Aortic smooth muscle cell (primary cell): ENCODE data around the gene ZNF225. TPM values are rescaled to one million over a fixed set of nuclear protein-coding genes. Genes with fewer than 3 reads are reported as not detected.

Experiments used
- total RNA-seq: library from RNA; depleted of rRNA; stranded (reverse); fragments of >200 nt; gene quantifications from 2 replicates; pipeline ENCODE4 v1.2.3, GENCODE V29; 2014

The ZNF225 gene
- 7.1 and 7.8 TPM in 2 replicates for total RNA-seq

DNA sequence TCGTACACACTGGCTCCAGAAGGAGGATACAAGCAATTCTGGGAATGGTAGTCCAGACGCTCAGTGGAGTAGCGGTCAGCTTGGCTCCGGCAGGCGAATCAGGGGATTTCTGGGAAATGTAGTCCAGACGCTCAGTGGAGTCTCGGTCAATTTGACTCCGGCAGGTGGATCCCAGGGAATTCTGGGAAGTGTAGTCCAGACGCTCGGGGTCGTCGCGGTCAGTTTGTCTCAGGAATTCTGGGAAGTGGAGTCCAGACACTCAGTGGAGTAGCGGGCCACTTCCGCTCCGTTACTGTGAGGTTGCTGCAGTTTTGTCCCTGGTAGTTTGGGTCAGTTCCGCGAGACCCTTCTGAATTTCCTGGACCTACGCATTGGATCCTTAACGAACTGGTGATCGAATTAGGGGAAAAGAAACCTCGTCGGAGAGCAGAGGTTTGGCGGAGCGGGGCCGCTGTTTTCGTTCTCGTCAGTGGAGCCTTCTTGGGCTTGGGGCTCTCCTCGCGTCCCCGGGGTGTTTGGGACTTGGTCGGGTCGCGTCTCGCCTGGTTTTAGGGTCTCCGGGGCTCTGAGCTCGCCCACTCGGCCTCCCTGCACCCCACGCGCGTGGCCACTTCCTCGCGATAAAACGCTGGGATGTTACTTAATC lies at the start of gene ZNF225:
Gene ZNF225 (plus strand): TSS at position 262 of the 646 bp plus-strand sequence. CDS start 2,429 bp downstream, outside the sequence.

DNA sequence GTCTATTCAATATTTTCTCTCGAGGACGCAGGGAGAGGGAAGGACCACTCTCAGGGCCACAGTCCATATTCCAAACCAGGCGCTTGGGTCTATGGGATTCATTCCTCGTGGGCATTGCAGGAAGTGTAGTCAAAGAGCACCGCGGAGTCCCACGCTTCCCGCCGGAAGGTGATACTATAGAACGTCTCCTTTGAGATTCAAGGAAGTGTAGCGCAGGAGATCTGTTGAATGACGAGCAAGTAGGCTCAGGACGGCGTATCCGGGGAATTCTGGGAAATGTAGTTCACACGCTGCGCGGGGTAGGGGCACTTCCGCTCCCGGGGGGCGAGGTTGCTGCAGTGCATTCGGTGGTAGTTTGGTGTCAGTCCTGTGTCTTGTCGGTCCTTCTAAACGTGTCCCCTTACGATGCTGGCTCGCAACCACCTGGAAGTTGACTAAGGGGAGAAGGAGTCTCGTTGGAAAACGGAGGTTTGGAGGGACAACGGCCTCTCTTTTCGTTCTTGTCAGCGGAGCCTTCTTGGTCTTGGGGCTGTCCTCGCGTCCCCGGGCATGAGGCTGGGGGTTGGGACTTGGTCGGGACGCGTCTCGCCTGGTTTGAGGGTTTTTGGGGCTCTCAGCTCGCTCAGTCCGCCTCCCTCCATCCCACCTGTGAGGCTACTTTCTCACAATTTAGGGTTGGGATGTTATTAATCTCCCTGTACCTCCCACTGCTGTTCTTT lies 41.2 kb upstream of the ZNF225 start, which contains the start of gene ZNF284:
Gene ZNF284 (plus strand): TSS at position 336 of the 719 bp plus-strand sequence. CDS start 4,231 bp downstream, outside the sequence.

DNA sequence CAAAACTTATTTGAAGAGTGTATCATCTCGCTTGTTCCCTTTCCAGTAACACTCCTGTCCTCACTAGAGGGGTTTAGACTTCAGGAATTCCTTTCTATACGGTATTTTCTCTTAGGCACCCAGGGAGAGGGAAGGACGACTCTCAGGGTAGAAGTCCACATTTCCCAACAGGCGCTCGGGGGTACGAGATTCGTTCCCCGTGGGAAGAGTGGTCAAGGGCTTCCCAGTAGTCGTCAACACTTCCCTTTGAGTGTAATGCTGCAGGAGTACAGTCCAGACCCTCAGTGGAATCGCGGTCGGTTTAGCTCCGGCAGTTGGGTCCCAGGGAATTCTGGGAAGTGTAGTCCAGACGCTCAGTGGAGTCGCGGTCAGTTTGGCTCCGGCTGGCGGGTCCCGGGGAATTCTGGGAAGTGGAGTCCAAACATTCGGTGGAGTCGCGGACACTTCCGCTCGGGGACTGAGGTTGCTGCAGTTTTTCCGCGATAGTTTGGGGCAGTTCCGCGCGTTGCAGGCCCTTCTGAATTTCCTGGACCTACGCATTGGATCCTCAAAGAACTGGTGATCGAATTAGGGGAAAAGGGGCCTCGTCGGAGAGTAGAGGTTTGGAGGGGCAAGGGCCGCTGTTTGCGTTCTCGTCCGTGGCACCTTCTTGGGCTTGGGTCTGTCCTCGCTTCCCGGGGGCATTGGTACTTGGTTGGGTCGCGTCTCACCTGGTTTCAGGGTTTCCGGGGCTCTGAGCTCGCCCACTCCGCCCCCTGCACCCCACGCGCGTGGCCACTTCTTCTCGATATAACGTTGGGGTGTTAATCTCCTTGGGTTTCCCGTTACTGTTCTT lies 19.1 kb upstream of the ZNF225 start, which contains the start of gene ZNF224:
Gene ZNF224 (plus strand): TSS at position 431 of the 835 bp plus-strand sequence. CDS start 3,513 bp downstream, outside the sequence.

DNA sequence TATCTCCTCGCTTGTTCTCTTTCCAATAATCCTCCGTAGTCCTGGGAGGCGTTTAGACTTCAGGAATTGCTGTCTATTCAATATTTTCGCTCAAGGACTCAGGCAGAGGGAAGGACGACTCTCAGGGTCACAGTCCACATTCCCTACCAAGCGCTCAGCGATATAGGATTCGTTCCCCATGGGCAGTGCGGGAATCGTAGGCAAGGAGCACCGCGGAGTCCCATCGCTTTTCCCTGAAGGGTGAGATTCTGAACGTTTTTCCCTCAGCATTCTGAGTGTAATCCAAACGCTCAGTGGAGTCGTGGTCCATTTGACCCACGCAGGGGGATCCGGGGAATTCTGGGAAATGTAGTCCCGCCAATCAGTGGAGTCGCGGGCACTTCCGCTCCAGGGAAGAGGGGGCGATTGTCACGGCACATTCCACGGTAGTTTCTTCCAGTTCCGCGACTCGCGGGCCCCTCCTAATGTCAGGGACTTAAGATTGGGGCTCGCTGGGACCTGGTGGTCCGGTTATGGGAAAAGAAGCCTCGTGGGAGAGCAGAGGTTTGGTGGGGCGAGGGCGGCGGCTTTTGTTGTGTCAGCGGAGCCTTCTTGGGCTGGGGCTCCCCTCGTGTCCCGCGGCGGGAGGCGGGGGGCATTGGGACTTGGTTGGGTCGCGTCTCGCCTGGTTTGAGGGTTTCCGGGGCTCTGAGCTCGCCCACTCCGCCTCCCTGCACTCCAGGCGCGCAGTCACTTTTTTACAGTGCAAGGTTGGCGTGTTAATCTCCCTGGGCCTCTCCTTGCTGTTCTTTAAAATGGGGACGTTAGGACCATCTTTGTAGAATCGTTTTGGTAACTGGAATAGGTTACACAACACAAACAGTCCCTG lies 28.2 kb downstream of the ZNF225 start, which contains the start of gene ZNF234:
Gene ZNF234 (plus strand): TSS at position 364 of the 868 bp plus-strand sequence. CDS start 3,079 bp downstream, outside the sequence.

GRCh38 chr19:44164673-44165512 lies 51.7 kb downstream of the ZNF225 start, which contains the start of gene ZNF226:
TSS of gene ZNF226 (plus strand) at chr19:44165100. CDS start at chr19:44170081, 4,981 bp downstream.

Other genes starting within 250 kb of the ZNF225 start
- gene ZNF404, start 229.4 kb upstream of the ZNF225 start, total RNA-seq, result 1.7 and 3.4 TPM in 2 replicates
- 18.2 and 21.7 TPM in 2 replicates for gene ZNF45, start 178.1 kb upstream of the ZNF225 start, total RNA-seq
- 7.8 and 8.8 TPM in 2 replicates for gene ZNF221, start 162.2 kb upstream of the ZNF225 start, total RNA-seq
- 8.9 and 9.4 TPM in 2 replicates for gene ZNF155, start 129.2 kb upstream of the ZNF225 start, total RNA-seq
- gene ZNF230, start 110.4 kb upstream of the ZNF225 start, total RNA-seq, result 3.2 and 4.1 TPM in 2 replicates
- gene ZNF222, start 88.0 kb upstream of the ZNF225 start, total RNA-seq, result 7.1 and 7.5 TPM in 2 replicates
- gene ZNF223, start 61.4 kb upstream of the ZNF225 start, total RNA-seq, result 4.6 and 4.8 TPM in 2 replicates
- 3.3 and 3.7 TPM in 2 replicates for gene ZNF284, start 41.2 kb upstream of the ZNF225 start, total RNA-seq
- 23.1 and 27.4 TPM in 2 replicates for gene ZNF224, start 19.0 kb upstream of the ZNF225 start, total RNA-seq
- gene ZNF234, start 28.2 kb downstream of the ZNF225 start, total RNA-seq, result 12.4 and 16.6 TPM in 2 replicates
- gene ZNF226, start 51.7 kb downstream of the ZNF225 start, total RNA-seq, result 21.4 and 22.1 TPM in 2 replicates
- 22.5 and 24.3 TPM in 2 replicates for gene ZNF227, start 99.1 kb downstream of the ZNF225 start, total RNA-seq
- gene ZNF233, start 146.5 kb downstream of the ZNF225 start, total RNA-seq, result 1.8 and 2.2 TPM in 2 replicates
- gene ZNF235, start 191.6 kb downstream of the ZNF225 start, total RNA-seq, result 2.9 TPM in 2 replicates
- 7.5 and 9.1 TPM in 2 replicates for gene ZNF112, start 243.3 kb downstream of the ZNF225 start, total RNA-seq